A549 (cell line): ENCODE data around the gene ACER3.
"Not testable (repeated sequence)": the region's sequence is repeated elsewhere in the genome, so short reads cannot be mapped to it uniquely, and the experiment has no call there.

ENCODE experiments used
- CEBPB ChIP-seq, 2 experiments: fragments of >200 bp in 1 of 2; sonication (Bioruptor Twin) in 1 of 2; formaldehyde crosslinking in 1 of 2; IDR thresholded peaks; 2 replicates each; pipeline ENCODE4 v1.6.1; 2012 to 2016
- CTCF ChIP-seq: fragments of >200 bp; sonication (Bioruptor Twin); formaldehyde crosslinking; IDR thresholded peaks from 3 replicates; pipeline ENCODE4 v1.5.1; 2016
- EP300 ChIP-seq, 2 experiments: fragments of >200 bp; sonication (Bioruptor Twin); formaldehyde crosslinking; IDR thresholded peaks; 2 replicates in 1 of 2; 3 replicates in 1 of 2; pipeline ENCODE4 v1.6.1; 2016 to 2017
- REST ChIP-seq: fragments of 200-600 bp; sonication (generic); IDR thresholded peaks from 2 replicates; pipeline ENCODE4 v1.6.1; 2016; ENCODE audit warnings: antibody characterized with exemption, mild to moderate bottlenecking, moderate library complexity
- ZFP36 ChIP-seq: fragments of 450-650 bp; IDR thresholded peaks from 2 replicates; pipeline ENCODE4 v1.6.1; 2014; ENCODE audit warnings: borderline replicate concordance; ENCODE audit not compliant: partially characterized antibody

DNA sequence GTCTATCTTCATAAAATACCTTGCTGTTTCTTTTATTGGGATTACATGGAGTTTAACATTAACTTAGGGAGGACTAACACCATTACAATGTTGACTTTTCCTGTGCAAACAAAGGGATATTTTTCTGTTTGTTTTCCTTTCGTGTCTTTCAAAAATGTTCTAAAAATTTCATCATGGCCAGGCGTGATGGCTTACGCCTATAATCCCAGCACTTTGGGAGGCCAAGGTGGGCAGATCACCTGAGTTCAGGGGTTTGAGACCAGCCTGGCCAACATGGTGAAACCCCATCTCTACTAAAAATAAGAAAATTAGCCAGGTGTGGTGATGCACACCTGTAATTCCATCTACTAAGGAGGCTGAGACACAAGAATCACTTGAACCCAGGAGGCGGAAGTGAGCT is 200.5 kb downstream of the ACER3 start:
- not testable (repeated sequence) for TF ChIP-seq CTCF, ZFP36, REST
- peak; percentile 34 to 67; a peak in 1 of 5 replicates for TF ChIP-seq EP300 (IDR thresholded peaks at IDR 0.05)
- TF ChIP-seq CEBPB (IDR thresholded peaks at IDR 0.05): peak; percentile 76 to 83
